Stimulated activated CD8-positive, alpha-beta memory T cell treated with anti-CD3 and anti-CD28 coated beads, Interleukin-4, amount 100 ng/mL, for 1 hour (primary cell): ENCODE results near the gene NCOA6.
"Not testable (repeated sequence)": the region's sequence is repeated elsewhere in the genome, so short reads cannot be mapped to it uniquely, and the experiment has no call there.

ENCODE experiments used
- DNase-seq, 2 donors: peaks; one replicate each; pipeline ENCODE4 v3.0.0-alpha.2; 2020; ENCODE audit warnings: low read depth in 2 of 2, low spot score in 1 of 2

Gene NCOA6

GRCh38 chr20:34831936-34832335 is 6.5 kb upstream of the NCOA6 start:
- DNase-seq, result no peak

- DNase-seq, result no peak
These were observed 3.7 kb upstream of the NCOA6 start for GRCh38 chr20:34829191-34829590.

GRCh38 chr20:34824806-34825529 is 483 bp downstream of the NCOA6 start:
- DNase-seq, result peak; percentile 28 to 37

- peak; percentile 27 to 51 for DNase-seq
These were observed 1.0 kb downstream of the NCOA6 start for GRCh38 chr20:34824452-34824805.

- DNase-seq, result no peak
These were observed 1.4 kb downstream of the NCOA6 start for GRCh38 chr20:34824026-34824425.

GRCh38 chr20:34820805-34821578 is 4.5 kb downstream of the NCOA6 start:
- no peak for DNase-seq

GRCh38 chr20:34817801-34818200 is 7.7 kb downstream of the NCOA6 start:
- no peak for DNase-seq

GRCh38 chr20:34817072-34817471 is 8.4 kb downstream of the NCOA6 start:
- DNase-seq, result no peak

GRCh38 chr20:34815636-34816035 is 9.8 kb downstream of the NCOA6 start:
- no peak for DNase-seq

GRCh38 chr20:34808583-34808982 is 16.9 kb downstream of the NCOA6 start:
- DNase-seq, result no peak

- DNase-seq, result not testable (repeated sequence)
These were observed 17.4 kb downstream of the NCOA6 start for GRCh38 chr20:34807944-34808465.

GRCh38 chr20:34806255-34806654 is 19.2 kb downstream of the NCOA6 start:
- DNase-seq, result no peak

GRCh38 chr20:34798871-34799270 is 26.6 kb downstream of the NCOA6 start:
- DNase-seq, result no peak

GRCh38 chr20:34798328-34798727 is 27.1 kb downstream of the NCOA6 start:
- DNase-seq, result no peak

GRCh38 chr20:34797012-34797995 is 28.1 kb downstream of the NCOA6 start:
- DNase-seq, result no peak

- no peak for DNase-seq
These were observed 31.4 kb downstream of the NCOA6 start for GRCh38 chr20:34794006-34794585.

GRCh38 chr20:34792687-34793363 is 32.6 kb downstream of the NCOA6 start:
- DNase-seq, result no peak

- no peak for DNase-seq
These were observed 34.0 kb downstream of the NCOA6 start for GRCh38 chr20:34791289-34792020.

- DNase-seq, result no peak
These were observed 44.2 kb downstream of the NCOA6 start for GRCh38 chr20:34781220-34781619.

GRCh38 chr20:34780291-34780690 is 45.2 kb downstream of the NCOA6 start:
- not testable (repeated sequence) for DNase-seq
